GM18519 (cell line): ENCODE data around the gene POMZP3.
"Not testable (repeated sequence)": the region's sequence is repeated elsewhere in the genome, so short reads cannot be mapped to it uniquely, and the experiment has no call there.

Experiments used
- ATAC-seq: cut with Tn5 transposase; IDR thresholded peaks from one replicate; pipeline ENCODE4 v1.9.1; 2021; ENCODE audit warnings: mild to moderate bottlenecking, moderate library complexity; ENCODE audit not compliant: unreplicated experiment, low FRiP score

The POMZP3 gene

GRCh38 chr7:76591033-76591432 lies 36.0 kb downstream of the POMZP3 start:
- not testable (repeated sequence) for ATAC-seq

DNA sequence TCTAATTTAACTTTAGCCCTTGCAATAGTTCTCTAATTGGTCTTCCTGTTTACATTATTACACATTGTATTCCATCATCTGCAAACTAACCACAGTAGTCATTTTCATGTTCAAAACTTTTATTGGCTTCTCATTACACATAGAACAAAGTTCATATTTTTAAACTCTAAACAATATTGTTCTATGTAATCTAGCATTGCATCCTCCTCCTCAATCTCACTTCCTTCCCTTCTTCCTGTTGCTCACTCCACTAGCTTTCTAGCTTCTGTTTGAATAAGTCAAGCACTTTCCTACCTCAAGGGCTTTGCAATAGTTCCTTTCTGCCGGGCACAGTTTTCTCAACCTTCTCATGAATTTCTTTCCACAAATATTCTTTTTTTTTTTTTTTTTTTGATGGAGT lies 38.5 kb downstream of the POMZP3 start:
- not testable (repeated sequence) for ATAC-seq

GRCh38 chr7:76586585-76587315 lies 40.3 kb downstream of the POMZP3 start:
- ATAC-seq, result not testable (repeated sequence)

DNA sequence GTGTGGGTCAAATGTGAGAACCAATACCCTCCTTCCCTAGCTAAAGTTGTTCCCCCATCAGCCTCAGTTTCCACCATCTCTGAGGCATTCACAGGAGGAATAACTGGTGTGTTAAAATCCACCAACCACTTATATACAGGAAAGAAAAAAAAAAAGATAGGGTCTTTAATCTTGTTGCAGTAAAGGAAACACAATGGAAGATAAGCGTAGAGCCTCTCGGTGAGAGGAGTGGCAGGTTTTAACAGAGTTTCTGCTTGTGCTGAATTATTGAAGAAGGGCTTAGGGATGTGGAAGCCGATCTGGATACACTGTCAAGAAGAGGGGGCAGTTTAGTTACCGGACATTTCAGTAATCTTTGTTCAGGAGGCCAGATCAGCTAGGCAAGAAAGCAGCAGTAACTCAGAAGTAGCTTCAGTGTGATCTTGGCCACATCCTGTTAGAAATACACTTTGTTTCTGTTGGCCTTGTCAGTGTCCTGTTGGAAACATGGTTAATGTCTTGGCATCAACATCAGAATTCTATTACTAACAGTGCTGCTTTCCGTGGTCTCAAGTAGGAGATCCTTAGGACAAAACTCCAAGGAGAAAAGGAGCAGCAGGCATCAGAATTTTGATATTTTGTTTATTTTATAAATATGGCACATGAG lies 43.3 kb downstream of the POMZP3 start:
- ATAC-seq, result not testable (repeated sequence)

- not testable (repeated sequence) for ATAC-seq
These were observed 44.0 kb downstream of the POMZP3 start for GRCh38 chr7:76582848-76583631.

DNA sequence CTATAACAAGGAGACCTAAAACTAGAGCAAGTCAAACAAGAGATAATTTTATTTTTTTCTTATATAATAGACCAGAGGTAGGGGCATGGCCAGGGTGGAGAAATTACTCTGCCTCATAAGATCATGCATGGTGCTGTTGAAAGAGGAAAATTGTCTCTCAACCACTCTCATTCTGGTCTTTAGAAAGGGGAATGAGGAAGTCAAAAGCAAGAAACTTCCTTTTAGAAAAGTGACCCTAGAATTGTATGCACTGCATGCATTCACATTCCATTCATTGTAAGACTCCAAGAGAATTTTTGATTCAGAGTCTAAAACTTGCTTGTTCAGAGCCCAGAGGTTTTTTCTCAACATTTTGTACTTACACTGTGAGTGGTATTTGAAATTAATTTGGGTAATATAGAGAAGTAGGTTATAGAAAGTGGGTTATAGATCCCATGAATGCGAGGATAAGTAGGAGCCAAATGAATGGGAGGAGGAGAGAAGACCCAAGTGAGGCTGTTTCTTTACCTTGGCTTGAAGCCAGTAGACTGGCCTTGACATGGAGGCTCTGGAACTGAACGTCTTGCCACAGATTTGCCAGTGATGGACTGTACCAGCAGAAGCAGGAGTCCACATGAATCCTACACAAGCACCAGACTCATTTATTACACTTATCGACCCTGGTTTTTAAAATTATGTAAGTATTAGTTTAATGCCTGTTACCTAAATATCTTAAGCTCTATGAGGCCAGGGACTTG lies 51.0 kb downstream of the POMZP3 start:
- ATAC-seq, result not testable (repeated sequence)

DNA sequence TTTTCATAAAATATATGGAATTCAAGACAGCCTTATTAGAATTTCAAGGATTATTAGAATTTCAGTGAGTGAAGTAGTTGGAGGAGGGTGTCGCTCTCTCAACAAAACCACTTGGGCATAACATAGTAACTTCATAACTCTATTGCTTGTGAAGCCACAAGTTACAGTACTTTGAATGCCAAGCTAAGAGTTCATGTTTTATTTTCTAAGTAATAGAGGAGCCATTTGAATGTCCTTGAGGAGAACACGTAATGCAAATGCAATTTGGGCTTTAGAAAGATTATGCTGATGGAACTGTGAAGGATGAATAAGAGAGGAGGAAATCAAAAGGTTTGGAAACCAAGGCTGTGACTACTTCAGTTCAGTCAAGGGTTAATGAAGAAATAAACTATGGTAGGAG lies 51.6 kb downstream of the POMZP3 start:
- not testable (repeated sequence) for ATAC-seq

GRCh38 chr7:76572296-76572695 lies 54.8 kb downstream of the POMZP3 start:
- ATAC-seq, result not testable (repeated sequence)

DNA sequence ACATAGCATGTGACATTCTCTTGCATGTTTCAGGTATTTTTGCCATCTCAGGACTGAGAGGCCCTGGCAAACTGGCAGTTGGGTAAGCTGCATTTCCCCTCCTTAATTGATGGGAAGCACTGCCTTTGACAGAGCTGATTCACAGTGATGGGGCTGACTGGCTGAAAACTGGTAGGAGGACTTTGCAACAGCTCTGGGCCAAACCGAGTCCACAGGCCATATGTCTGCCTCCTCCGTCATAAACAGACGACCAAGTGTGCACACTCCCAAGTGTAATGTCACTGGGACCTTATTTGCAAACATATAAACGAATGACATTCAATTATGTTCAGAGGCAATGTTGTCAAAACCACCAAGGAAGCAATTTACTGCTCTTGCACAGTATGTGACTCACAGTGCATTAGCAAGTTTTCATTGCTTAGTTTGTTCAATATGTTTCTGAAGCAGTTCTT lies 56.7 kb downstream of the POMZP3 start:
- not testable (repeated sequence) for ATAC-seq

- not testable (repeated sequence) for ATAC-seq
These were observed 58.3 kb downstream of the POMZP3 start for GRCh38 chr7:76568742-76569141.

DNA sequence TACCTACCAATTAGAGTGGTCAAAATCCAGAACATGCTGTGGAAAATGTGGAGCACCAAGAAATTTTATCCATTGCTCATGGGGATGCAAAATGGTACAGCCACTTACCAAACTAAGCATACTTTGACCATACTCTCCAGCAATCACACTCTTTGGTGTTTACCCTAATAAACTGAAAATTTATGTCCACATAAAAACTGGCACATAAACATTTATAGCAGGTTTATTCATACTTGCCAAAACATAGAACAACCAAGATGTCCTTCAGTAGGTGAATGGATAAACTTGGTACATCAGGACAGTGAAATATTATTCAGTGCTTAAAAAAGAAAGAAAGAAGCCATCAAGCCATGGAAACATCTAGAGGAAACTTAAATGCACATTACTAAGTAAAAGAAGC lies 59.3 kb downstream of the POMZP3 start:
- not testable (repeated sequence) for ATAC-seq

GRCh38 chr7:76567311-76567710 lies 59.8 kb downstream of the POMZP3 start:
- ATAC-seq, result not testable (repeated sequence)

DNA sequence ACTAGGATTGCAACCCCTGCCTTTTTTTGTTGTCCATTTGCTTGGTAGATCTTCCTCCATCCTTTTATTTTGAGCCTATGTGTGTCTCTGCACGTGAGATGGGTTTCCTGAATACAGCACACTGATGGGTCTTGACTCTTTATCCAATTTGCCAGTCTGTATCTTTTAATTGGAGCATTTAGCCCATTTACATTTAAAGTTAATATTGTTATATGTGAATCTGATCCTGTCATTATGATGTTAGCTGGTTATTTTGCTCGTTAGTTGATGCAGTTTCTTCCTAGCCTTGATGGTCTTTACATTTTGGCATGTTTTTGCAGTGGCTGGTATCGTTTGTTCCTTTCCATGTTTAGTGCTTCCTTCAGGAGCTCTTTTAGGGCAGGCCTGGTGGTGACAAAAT lies 62.1 kb downstream of the POMZP3 start:
- ATAC-seq, result not testable (repeated sequence)

DNA sequence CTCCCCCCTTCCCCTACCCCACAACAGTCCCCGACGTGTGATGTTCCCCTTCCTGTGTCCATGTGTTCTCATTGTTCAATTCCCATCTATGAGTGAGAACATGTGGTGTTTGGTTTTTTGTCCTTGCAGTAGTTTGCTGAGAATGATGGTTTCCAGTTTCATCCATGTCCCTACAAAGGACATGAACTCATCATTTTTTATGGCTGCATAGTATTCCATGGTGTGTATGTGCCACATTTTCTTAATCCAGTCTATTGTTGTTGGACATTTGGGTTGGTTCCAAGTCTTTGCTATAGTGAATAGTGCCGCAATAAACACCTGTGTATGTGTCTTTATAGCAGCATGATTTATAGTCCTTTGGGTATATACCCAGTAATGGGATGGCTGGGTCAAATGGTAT lies 65.7 kb downstream of the POMZP3 start:
- not testable (repeated sequence) for ATAC-seq

- not testable (repeated sequence) for ATAC-seq
These were observed 66.9 kb downstream of the POMZP3 start for GRCh38 chr7:76560157-76560556.
